Liver (tissue), 3 donors: ENCODE data around the gene POLG.

ENCODE experiments used
- CTCF ChIP-seq: fragments of 150-350 bp; IDR thresholded peaks from 2 replicates; pipeline ENCODE4 v1.5.1; 2017; ENCODE audit warnings: improper control_type of control experiment, low read depth, low read length; ENCODE audit not compliant: missing input control
- JUND ChIP-seq, 2 donors: IDR thresholded peaks; 2 replicates each; pipeline ENCODE4 v1.6.1; 2016; ENCODE audit warnings: antibody characterized with exemption in 2 of 2
- NR2F2 ChIP-seq: IDR thresholded peaks from 2 replicates; pipeline ENCODE4 v1.6.1; 2016; ENCODE audit warnings: antibody characterized with exemption
- donor health status: healthy.
- donor health status: healthy.

GRCh38 chr15:89330119-89330518, 4.5 kb downstream of the POLG start:
- no peak for TF ChIP-seq JUND (IDR thresholded peaks at IDR 0.05)
- no peak for TF ChIP-seq NR2F2
- TF ChIP-seq CTCF: no peak
